ENCODE measurements around the gene TMEM9B. TPM values are rescaled to one million over a fixed set of nuclear protein-coding genes. Genes with fewer than 3 reads are reported as not detected.

Gene TMEM9B
- total and polyA plus RNA-seq, 2 donors (not counting 1 experiment from before 2014, with no cell fraction given), result 51.0 to 61.6 TPM

- no peaks in the 10 kb centered on the region for H3K9me3 ChIP-seq (ENCODE audit: control insufficient read depth, insufficient read depth, low read depth, low read length)
- peak overlapping the region; percentile 9 for H3K27ac ChIP-seq (ENCODE audit: insufficient read depth, low read length)
- H3K4me1 ChIP-seq (ENCODE audit: control insufficient read depth, extremely low read depth, insufficient read depth, low read length), result peaks cover 7% of the 10 kb centered on the region
- no peaks in the 10 kb centered on the region for H3K36me3 ChIP-seq (ENCODE audit: control insufficient read depth, insufficient read depth, low read length)
- no peak overlapping the region for H3K9ac ChIP-seq (ENCODE audit: insufficient read depth, low read length)
- no peak overlapping the region for H3K4me3 ChIP-seq (replicated peaks in 1 of 4; ENCODE audit: control extremely low read depth in 1 of 4, insufficient read depth in 1 of 4, low read depth in 3 of 4, low read length in 4 of 4)
- H2AFZ ChIP-seq (ENCODE audit: low read length), result peak overlapping the region; percentile 47
- peak; percentile 68 to 88 for DNase-seq (ENCODE audit: low read depth in 2 of 2)
- no peaks in the 10 kb centered on the region for H4K20me1 ChIP-seq (ENCODE audit: control insufficient read depth, extremely low read depth, insufficient read depth, low read length)
- no peaks in the 10 kb centered on the region for H3K79me2 ChIP-seq (ENCODE audit: control insufficient read depth, insufficient read depth, low read length)
- peaks cover 22% of the 10 kb centered on the region for H3K27me3 ChIP-seq (ENCODE audit: control insufficient read depth, insufficient read depth, low read length)
- TF ChIP-seq, protein P1, sequence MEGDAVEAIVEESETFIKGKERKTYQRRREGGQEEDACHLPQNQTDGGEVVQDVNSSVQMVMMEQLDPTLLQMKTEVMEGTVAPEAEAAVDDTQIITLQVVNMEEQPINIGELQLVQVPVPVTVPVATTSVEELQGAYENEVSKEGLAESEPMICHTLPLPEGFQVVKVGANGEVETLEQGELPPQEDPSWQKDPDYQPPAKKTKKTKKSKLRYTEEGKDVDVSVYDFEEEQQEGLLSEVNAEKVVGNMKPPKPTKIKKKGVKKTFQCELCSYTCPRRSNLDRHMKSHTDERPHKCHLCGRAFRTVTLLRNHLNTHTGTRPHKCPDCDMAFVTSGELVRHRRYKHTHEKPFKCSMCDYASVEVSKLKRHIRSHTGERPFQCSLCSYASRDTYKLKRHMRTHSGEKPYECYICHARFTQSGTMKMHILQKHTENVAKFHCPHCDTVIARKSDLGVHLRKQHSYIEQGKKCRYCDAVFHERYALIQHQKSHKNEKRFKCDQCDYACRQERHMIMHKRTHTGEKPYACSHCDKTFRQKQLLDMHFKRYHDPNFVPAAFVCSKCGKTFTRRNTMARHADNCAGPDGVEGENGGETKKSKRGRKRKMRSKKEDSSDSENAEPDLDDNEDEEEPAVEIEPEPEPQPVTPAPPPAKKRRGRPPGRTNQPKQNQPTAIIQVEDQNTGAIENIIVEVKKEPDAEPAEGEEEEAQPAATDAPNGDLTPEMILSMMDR (conservative IDR thresholded peaks at IDR 0.05 in 1 of 2, IDR thresholded peaks at IDR 0.05 in 1 of 2; ENCODE audit: low read depth in 1 of 2, low read length in 2 of 2), result no peak
- TF ChIP-seq EZH2 (IDR thresholded peaks at IDR 0.05; ENCODE audit: low read length, missing control alignments), result no peak
- H3K4me2 ChIP-seq (ENCODE audit: extremely low read depth, insufficient read depth, low read length), result peak overlapping the region; percentile 7
These were observed 37.5 kb upstream of the TMEM9B start for GRCh38 chr11:9001736-9002135.

GRCh38 chr11:8998017-8998416 is 33.8 kb upstream of the TMEM9B start:
- H3K27ac ChIP-seq (ENCODE audit: insufficient read depth, low read length), result no peak overlapping the region
- no peak overlapping the region for H2AFZ ChIP-seq (ENCODE audit: low read length)
- H3K27me3 ChIP-seq (ENCODE audit: control insufficient read depth, insufficient read depth, low read length), result no peaks in the 10 kb centered on the region
- H3K36me3 ChIP-seq (ENCODE audit: control insufficient read depth, insufficient read depth, low read length), result no peaks in the 10 kb centered on the region
- no peak overlapping the region for H3K9ac ChIP-seq (ENCODE audit: insufficient read depth, low read length)
- H4K20me1 ChIP-seq (ENCODE audit: control insufficient read depth, extremely low read depth, insufficient read depth, low read length), result no peaks in the 10 kb centered on the region
- no peak overlapping the region for H3K4me2 ChIP-seq (ENCODE audit: extremely low read depth, insufficient read depth, low read length)
- no peak for TF ChIP-seq EZH2 (IDR thresholded peaks at IDR 0.05; ENCODE audit: low read length, missing control alignments)
- TF ChIP-seq, protein P1 (conservative IDR thresholded peaks at IDR 0.05 in 1 of 2, IDR thresholded peaks at IDR 0.05 in 1 of 2; ENCODE audit: low read depth in 1 of 2, low read length in 2 of 2), result no peak
- H3K4me1 ChIP-seq (ENCODE audit: control insufficient read depth, extremely low read depth, insufficient read depth, low read length), result peaks cover 7% of the 10 kb centered on the region
- H3K4me3 ChIP-seq (replicated peaks in 1 of 4; ENCODE audit: control extremely low read depth in 1 of 4, insufficient read depth in 1 of 4, low read depth in 3 of 4, low read length in 4 of 4), result no peak overlapping the region
- no peak for DNase-seq (ENCODE audit: low read depth in 2 of 2)
- no peaks in the 10 kb centered on the region for H3K79me2 ChIP-seq (ENCODE audit: control insufficient read depth, insufficient read depth, low read length)
- no peaks in the 10 kb centered on the region for H3K9me3 ChIP-seq (ENCODE audit: control insufficient read depth, insufficient read depth, low read depth, low read length)

- Histone ChIP-seq H3K4me2 (ENCODE audit: extremely low read depth, insufficient read depth, low read length) (no peak overlapping the region), H3K27me3 (ENCODE audit: control insufficient read depth, insufficient read depth, low read length) (no peaks in the 10 kb centered on the region), H3K36me3 (ENCODE audit: control insufficient read depth, insufficient read depth, low read length) (no peaks in the 10 kb centered on the region), H3K27ac (ENCODE audit: insufficient read depth, low read length) (no peak overlapping the region), H3K9ac (ENCODE audit: insufficient read depth, low read length) (no peak overlapping the region), H4K20me1 (ENCODE audit: control insufficient read depth, extremely low read depth, insufficient read depth, low read length) (no peaks in the 10 kb centered on the region), H3K4me3 (replicated peaks in 1 of 4; ENCODE audit: control extremely low read depth in 1 of 4, insufficient read depth in 1 of 4, low read depth in 3 of 4, low read length in 4 of 4) (no peak overlapping the region), H3K79me2 (ENCODE audit: control insufficient read depth, insufficient read depth, low read length) (no peaks in the 10 kb centered on the region), H3K4me1 (ENCODE audit: control insufficient read depth, extremely low read depth, insufficient read depth, low read length) (peaks cover 3% of the 10 kb centered on the region), H2AFZ (ENCODE audit: low read length) (no peak overlapping the region), H3K9me3 (ENCODE audit: control insufficient read depth, insufficient read depth, low read depth, low read length) (no peaks in the 10 kb centered on the region)
- DNase-seq (ENCODE audit: low read depth in 2 of 2), result no peak
- TF ChIP-seq EZH2 (IDR thresholded peaks at IDR 0.05; ENCODE audit: low read length, missing control alignments), result no peak
- TF ChIP-seq, protein P1 (conservative IDR thresholded peaks at IDR 0.05 in 1 of 2, IDR thresholded peaks at IDR 0.05 in 1 of 2; ENCODE audit: low read depth in 1 of 2, low read length in 2 of 2), result no peak
These were observed 33.2 kb upstream of the TMEM9B start for GRCh38 chr11:8997451-8997850.

Measured in fibroblast of lung (primary cell).